WERI-Rb-1 (cell line): ENCODE measurements around the gene ATP13A2.
A peak's percentile ranks its signal among the peaks of the same experiment; 100 is the strongest.

Source experiments
- DNase-seq: peaks from one replicate; pipeline ENCODE4 v3.0.0-alpha.2; 2020
- H3K27ac ChIP-seq: fragments of 250-450 bp; sonication (Bioruptor Pico); 2 replicates; pipeline ENCODE4 v1.5.1; 2020; ENCODE audit warnings: mild to moderate bottlenecking, moderate library complexity
- H3K27me3 ChIP-seq: fragments of 250-450 bp; sonication (Bioruptor Pico); 2 replicates; pipeline ENCODE4 v1.5.1; 2021; ENCODE audit warnings: mild to moderate bottlenecking, low read depth, moderate library complexity; ENCODE audit not compliant: insufficient read depth, severe bottlenecking
- H3K36me3 ChIP-seq: fragments of 250-450 bp; sonication (Bioruptor Pico); 2 replicates; pipeline ENCODE4 v1.5.1; 2020; ENCODE audit warnings: mild to moderate bottlenecking, moderate library complexity
- H3K4me3 ChIP-seq: 2 replicates; pipeline ENCODE4 v1.5.1; 2011; ENCODE audit warnings: low read depth, mild to moderate bottlenecking, control low read depth, low read length
- H3K9me3 ChIP-seq: fragments of 250-450 bp; sonication (Bioruptor Pico); 2 replicates; pipeline ENCODE4 v1.5.1; 2021; ENCODE audit warnings: mild to moderate bottlenecking, moderate library complexity; ENCODE audit not compliant: severe bottlenecking
- CTCF ChIP-seq: IDR thresholded peaks from 2 replicates; pipeline ENCODE4 v1.5.1; 2011; ENCODE audit warnings: low read depth, mild to moderate bottlenecking, control low read depth, inconsistent platforms, low read length

Gene ATP13A2

GRCh38 chr1:17055801-17056200 lies 44.1 kb upstream of the ATP13A2 start:
- Histone ChIP-seq H3K9me3 (no peaks in the 10 kb centered on the region), H3K4me3 (no peak overlapping the region), H3K27me3 (no peaks in the 10 kb centered on the region), H3K27ac (no peak overlapping the region), H3K36me3 (peaks cover 7% of the 10 kb centered on the region)
- no peak for DNase-seq
- no peak for TF ChIP-seq CTCF

GRCh38 chr1:17053685-17054410 lies 42.1 kb upstream of the ATP13A2 start, which contains the start of gene SDHB:
TSS of gene SDHB (minus strand) at chr1:17054032. CDS start at chr1:17054019, 13 bp downstream.
- peak; percentile 99 for DNase-seq
- Histone ChIP-seq H3K27ac (peak within 1 kb of the TSS; percentile 77), H3K4me3 (peak within 1 kb of the TSS; percentile 98), H3K9me3 (no peaks in the 10 kb centered on the region), H3K36me3 (peaks cover 16% of the 10 kb centered on the region), H3K27me3 (no peaks in the 10 kb centered on the region)
- TF ChIP-seq CTCF = no peak

DNA sequence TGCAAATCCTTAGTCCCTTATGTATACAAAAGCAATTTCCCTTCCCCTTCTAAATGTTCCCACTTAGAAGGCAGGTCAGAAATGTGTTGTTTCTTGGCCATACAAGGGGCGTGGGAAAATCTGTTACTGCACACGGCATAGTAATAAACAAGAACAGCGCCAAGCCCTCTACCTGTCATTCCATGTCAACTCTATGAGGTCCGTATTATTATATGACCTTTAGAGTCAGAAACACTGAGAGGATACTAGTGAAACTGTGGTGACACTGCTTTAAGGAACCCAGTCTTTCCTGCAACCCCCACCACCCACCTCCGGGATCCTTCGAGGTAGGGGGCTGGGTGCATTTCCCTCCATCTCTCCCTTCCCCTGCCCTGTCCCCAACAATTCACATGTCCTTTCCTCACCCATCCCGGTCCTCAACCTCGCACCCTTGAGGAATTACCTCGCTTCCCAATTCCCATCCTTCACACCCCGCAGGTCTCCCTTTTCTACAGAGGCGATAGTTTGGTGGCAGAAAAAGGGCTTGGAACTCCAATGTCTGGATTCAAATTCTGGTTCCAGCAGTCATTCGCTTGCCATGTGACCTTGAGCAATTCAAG lies 41.5 kb upstream of the ATP13A2 start:
- no peaks in the 10 kb centered on the region for H3K9me3 ChIP-seq
- H3K36me3 ChIP-seq = peaks cover 16% of the 10 kb centered on the region
- no peak for TF ChIP-seq CTCF
- H3K27me3 ChIP-seq = no peaks in the 10 kb centered on the region
- no peak for DNase-seq
- peak overlapping the region; percentile 98 for H3K4me3 ChIP-seq
- H3K27ac ChIP-seq = peak overlapping the region; percentile 77

GRCh38 chr1:17052641-17053040 lies 40.9 kb upstream of the ATP13A2 start:
- Histone ChIP-seq H3K9me3 (no peaks in the 10 kb centered on the region), H3K4me3 (peak overlapping the region; percentile 98; the same call in 1 of the 2 replicates), H3K27ac (no peak overlapping the region), H3K36me3 (peaks cover 16% of the 10 kb centered on the region), H3K27me3 (no peaks in the 10 kb centered on the region)
- no peak for DNase-seq
- TF ChIP-seq CTCF = no peak

GRCh38 chr1:17052038-17052437 lies 40.3 kb upstream of the ATP13A2 start:
- DNase-seq = no peak
- TF ChIP-seq CTCF = no peak
- H3K27ac ChIP-seq = no peak overlapping the region
- H3K27me3 ChIP-seq = no peaks in the 10 kb centered on the region
- H3K4me3 ChIP-seq = no peak overlapping the region
- no peaks in the 10 kb centered on the region for H3K9me3 ChIP-seq
- H3K36me3 ChIP-seq = peaks cover 16% of the 10 kb centered on the region
